HepG2 (cell line): ENCODE measurements around the gene SH3GL2. TPM values are rescaled to one million over a fixed set of nuclear protein-coding genes. Genes with fewer than 3 reads are reported as not detected.

ENCODE experiments used
- ATAC-seq: fragments of 200-7000 bp; cut with Tn5 transposase; 3 replicates; pipeline ENCODE4 v1.9.1; 2020; ENCODE audit warnings: mild to moderate bottlenecking, moderate library complexity
- BruUV-seq: library from RNA; stranded (reverse); fragments of 400-500 nt; replicated peaks from 2 replicates; lab custom pipeline; 2021; lab: Mats Ljungman, UMichigan
- CTCF ChIA-PET: fragments of 300-600 bp; formaldehyde crosslinking; extraction: SDS; loops from one replicate; lab custom pipeline; 2021; ENCODE audit warnings: low total read pairs, inconsistent platforms, low intra/inter-chr PET ratio; lab: Yijun Ruan, JAX
- POLR2A ChIA-PET: fragments of 350-600 bp; sonication (Branson Sonifier 250); formaldehyde crosslinking; loops from one replicate; lab custom pipeline; 2020; ENCODE audit warnings: antibody characterized with exemption, inconsistent platforms; lab: Yijun Ruan, JAX
- DNase-seq: peaks from one replicate; pipeline ENCODE4 v3.0.0-alpha.2; 2015; ENCODE audit warnings: low spot score
- FAIRE-seq: peaks from 3 replicates; lab custom pipeline; 2011; peaks lifted over from hg19 to GRCh38; lab: Jason Lieb, UNC
- H2AFZ ChIP-seq: one replicate; pipeline ENCODE4 v1.6.1; 2011; ENCODE audit warnings: low read length, inconsistent platforms
- H3K27ac ChIP-seq: fragments of 300-600 bp; 3 replicates; pipeline ENCODE4 v1.8.0; 2011; ENCODE audit warnings: mixed run types, mild to moderate bottlenecking, mixed read lengths, low read length, inconsistent platforms; ENCODE audit not compliant: insufficient read depth; ENCODE audit errors: extremely low read length
- H3K27me3 ChIP-seq, 2 experiments: fragments of 200-600 bp in 1 of 2; 2 replicates in 1 of 2; 3 replicates in 1 of 2; pipeline versions ENCODE4 v1.6.0 to v1.8.0; 2011; ENCODE audit warnings: low read length in 2 of 2, mild to moderate bottlenecking in 2 of 2, moderate library complexity in 2 of 2, inconsistent platforms in 1 of 2; ENCODE audit not compliant: insufficient read depth in 2 of 2, control insufficient read depth in 1 of 2
- H3K36me3 ChIP-seq, 2 experiments: fragments of 200-600 bp in 1 of 2; replicated peaks in 1 of 2; 2 replicates in 1 of 2; 3 replicates in 1 of 2; pipeline versions ENCODE4 v1.5.1 to v1.8.0; 2011; ENCODE audit warnings: low read length in 2 of 2, inconsistent platforms in 1 of 2; ENCODE audit not compliant: insufficient read depth in 2 of 2, control insufficient read depth in 1 of 2
- H3K4me1 ChIP-seq: 2 replicates; pipeline ENCODE4 v1.5.1; 2012; ENCODE audit warnings: low read length, inconsistent platforms; ENCODE audit not compliant: insufficient read depth
- H3K4me2 ChIP-seq: 2 replicates; pipeline ENCODE4 v1.6.0; 2011; ENCODE audit warnings: low read depth, low read length, inconsistent platforms
- H3K4me3 ChIP-seq, 3 experiments: fragments of 200-600 bp in 1 of 3; sonication (generic), shearing (Covaris generic) in 1 of 3; replicated peaks in 1 of 3; 2 replicates each; pipeline ENCODE4 v1.5.1; 2011 to 2016; ENCODE audit warnings: low read length in 3 of 3, inconsistent platforms in 2 of 3, low read depth in 2 of 3, mild to moderate bottlenecking in 2 of 3, control low read depth in 1 of 3, mixed read lengths in 1 of 3; ENCODE audit not compliant: insufficient read depth in 1 of 3
- H3K79me2 ChIP-seq: one replicate; pipeline ENCODE4 v1.6.1; 2011; ENCODE audit warnings: low read length, inconsistent platforms; ENCODE audit not compliant: insufficient read depth
- H3K9ac ChIP-seq: 2 replicates; pipeline ENCODE4 v1.6.0; 2011; ENCODE audit warnings: mild to moderate bottlenecking, low read depth, low read length, inconsistent platforms; ENCODE audit not compliant: insufficient read depth
- H3K9me3 ChIP-seq: 2 replicates; pipeline ENCODE4 v1.5.1; 2012; ENCODE audit warnings: mild to moderate bottlenecking, low read length
- H4K20me1 ChIP-seq: 2 replicates; pipeline ENCODE4 v1.6.0; 2011; ENCODE audit warnings: inconsistent platforms, mild to moderate bottlenecking, low read length, moderate library complexity; ENCODE audit not compliant: insufficient read depth
- CENPX ChIP-seq: sonication (generic); formaldehyde crosslinking; IDR thresholded peaks from 2 replicates; pipeline ENCODE4 v1.9.0; 2021; ENCODE audit warnings: mild to moderate bottlenecking, missing genetic modification reagents, moderate library complexity
- GLI4 ChIP-seq: sonication (generic); formaldehyde crosslinking; IDR thresholded peaks from 2 replicates; pipeline ENCODE4 v1.5.1; 2020; ENCODE audit warnings: missing genetic modification reagents, mild to moderate bottlenecking, moderate library complexity, borderline replicate concordance
- KDM6A ChIP-seq: IDR thresholded peaks from 2 replicates; pipeline ENCODE4 v1.6.1; 2016; ENCODE audit warnings: low read depth
- RAD21 ChIP-seq: fragments of 450-650 bp; formaldehyde crosslinking; IDR thresholded peaks from 2 replicates; pipeline ENCODE4 v1.5.0; 2020; ENCODE audit warnings: mild to moderate bottlenecking
- SMAD9 ChIP-seq: sonication (generic); formaldehyde crosslinking; IDR thresholded peaks from 2 replicates; pipeline ENCODE4 v1.5.1; 2020; ENCODE audit warnings: mild to moderate bottlenecking, missing genetic modification reagents
- ZFP41 ChIP-seq: sonication (generic); formaldehyde crosslinking; IDR thresholded peaks from 2 replicates; pipeline ENCODE4 v1.4.0; 2020; ENCODE audit warnings: mild to moderate bottlenecking, missing genetic modification reagents, borderline replicate concordance
- WGBS: methylation state at CpG from one replicate; pipeline ENCODE4 v1.1.6; 2017; ENCODE audit warnings: low lambda C conversion rate; 5-methylcytosine and 5-hydroxymethylcytosine counted together
- in situ Hi-C: cut with HindIII; loops from 2 replicates; pipeline ENCODE4 v1.10.0; 2017; ENCODE audit warnings: low pct_unique_long_range_greater_than_20kb; ENCODE audit not compliant: extremely low pct_ligation_motif_present
- intact Hi-C: fragments of 100-400 bp; cut with micrococcal nuclease; formaldehyde crosslinking; loops from one replicate; pipeline ENCODE4 v1.10.0; 2022; ENCODE audit not compliant: unreplicated experiment
- polyA plus RNA-seq, 8 experiments: library from polyadenylated mRNA; depleted of rRNA in 3 of 8; stranded (reverse) in 7 of 8; unstranded in 1 of 8; fragments of >200 nt; fragmentation: Illumina TruSeq in 4 of 8; extraction: Trizol in 4 of 8; gene quantifications; 2 replicates each; pipeline versions ENCODE4 v1.2.1 to v1.2.3, GENCODE V29; 2011 to 2016; ENCODE audit warnings: low read depth in 4 of 8, missing spikeins in 1 of 8, mixed read lengths in 1 of 8; ENCODE audit not compliant: insufficient read depth in 1 of 8
- total RNA-seq, 5 experiments: library from RNA; depleted of rRNA; stranded (reverse); fragments of >200 nt; fragmentation: Illumina TruSeq; extraction: Trizol; gene quantifications; 2 replicates each; pipeline ENCODE4 v1.2.3, GENCODE V29; 2016; ENCODE audit warnings: low read depth in 1 of 5
- TF ChIP-seq, protein P1 (sequence below), 2 experiments: sonication (generic) in 1 of 2; formaldehyde crosslinking in 1 of 2; IDR thresholded peaks; 2 replicates each; pipeline versions ENCODE4 v1.4.0 to v1.6.1; 2016 to 2020; ENCODE audit warnings: borderline replicate concordance in 1 of 2, low read depth in 1 of 2, mild to moderate bottlenecking in 1 of 2, missing genetic modification reagents in 1 of 2

SH3GL2 gene
- total and polyA plus RNA-seq, 2 of the 13 experiments (the other 11 are each of a cell fraction or from before 2014, with no cell fraction given): 0.04 TPM; not detected in 1

DNA sequence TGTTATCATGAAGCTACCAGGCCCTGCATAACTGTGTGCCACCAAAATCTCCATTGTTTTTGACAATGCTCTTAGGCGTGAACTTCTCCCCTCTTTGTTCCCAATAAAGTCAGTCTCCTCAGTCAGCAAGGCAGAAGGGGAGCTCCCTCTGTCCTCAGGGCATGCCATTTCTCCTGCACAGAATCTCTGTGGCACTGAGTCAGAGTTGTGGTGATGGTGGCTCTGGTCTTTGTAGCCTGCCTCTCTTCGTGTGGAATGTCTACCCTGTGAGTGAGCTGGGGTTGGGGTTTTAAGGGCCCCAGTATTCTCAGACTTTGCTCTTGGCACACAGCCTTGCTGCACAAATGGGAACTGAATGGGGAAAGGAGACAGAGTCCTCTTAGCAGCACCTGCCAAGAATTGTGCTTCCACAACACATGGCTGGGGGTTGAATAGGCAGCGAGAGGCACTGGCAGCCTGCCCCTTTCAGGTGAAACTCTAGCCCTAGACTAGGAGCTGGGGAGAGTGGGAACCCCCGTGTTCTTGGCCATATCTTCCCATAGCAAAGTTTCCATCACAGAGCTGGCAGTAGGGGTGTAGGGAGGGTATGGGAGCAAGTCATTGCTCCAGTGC, 146.6 kb downstream of the SH3GL2 start:
- Histone ChIP-seq H3K36me3 (no peaks in the 10 kb centered on the region), H3K27ac (no peak overlapping the region), H4K20me1 (no peaks in the 10 kb centered on the region), H3K79me2 (no peaks in the 10 kb centered on the region), H3K27me3 (no peaks in the 10 kb centered on the region), H3K4me1 (no peaks in the 10 kb centered on the region), H3K4me3 (no peak overlapping the region), H3K4me2 (no peak overlapping the region), H3K9ac (no peak overlapping the region), H3K9me3 (peaks cover 17% of the 10 kb centered on the region; the same call in 1 of the 2 replicates), H2AFZ (no peak overlapping the region)
- TF ChIP-seq, protein P1, sequence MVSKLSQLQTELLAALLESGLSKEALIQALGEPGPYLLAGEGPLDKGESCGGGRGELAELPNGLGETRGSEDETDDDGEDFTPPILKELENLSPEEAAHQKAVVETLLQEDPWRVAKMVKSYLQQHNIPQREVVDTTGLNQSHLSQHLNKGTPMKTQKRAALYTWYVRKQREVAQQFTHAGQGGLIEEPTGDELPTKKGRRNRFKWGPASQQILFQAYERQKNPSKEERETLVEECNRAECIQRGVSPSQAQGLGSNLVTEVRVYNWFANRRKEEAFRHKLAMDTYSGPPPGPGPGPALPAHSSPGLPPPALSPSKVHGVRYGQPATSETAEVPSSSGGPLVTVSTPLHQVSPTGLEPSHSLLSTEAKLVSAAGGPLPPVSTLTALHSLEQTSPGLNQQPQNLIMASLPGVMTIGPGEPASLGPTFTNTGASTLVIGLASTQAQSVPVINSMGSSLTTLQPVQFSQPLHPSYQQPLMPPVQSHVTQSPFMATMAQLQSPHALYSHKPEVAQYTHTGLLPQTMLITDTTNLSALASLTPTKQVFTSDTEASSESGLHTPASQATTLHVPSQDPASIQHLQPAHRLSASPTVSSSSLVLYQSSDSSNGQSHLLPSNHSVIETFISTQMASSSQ (IDR thresholded peaks at IDR 0.05; ENCODE audit: low read depth): no peak
- TF ChIP-seq, protein P1 (CRISPR knock-in tag; IDR thresholded peaks at IDR 0.05; ENCODE audit: borderline replicate concordance): no peak
- TF ChIP-seq CENPX (CRISPR knock-in tag) (no peak), SMAD9 (CRISPR knock-in tag) (no peak), GLI4 (no peak), KDM6A (CRISPR knock-in tag) (no peak), RAD21 (CRISPR knock-in tag) (no peak), ZFP41 (CRISPR knock-in tag) (no peak)
- in situ Hi-C loops: no loop called here
- CTCF ChIA-PET: no interaction called here
- DNase-seq: no peak
- POLR2A ChIA-PET: no interaction called here
- no peak for ATAC-seq
- BruUV-seq: no TSS peak
- no peak for FAIRE-seq
- intact Hi-C loops: no loop called here
- WGBS: 1% methylated on average over 4 of the region's 4 CpGs
